NT2/D1 (cell line): ENCODE results near the gene HGFAC.

Source experiments
- YY1 ChIP-seq: IDR thresholded peaks from 2 replicates; pipeline ENCODE4 v1.6.1; 2011; ENCODE audit not compliant: insufficient read length, insufficient read depth
- ZNF274 ChIP-seq: IDR thresholded peaks from 2 replicates; pipeline ENCODE4 v1.6.1; 2011; ENCODE audit warnings: mild to moderate bottlenecking, low read depth, low read length

DNA sequence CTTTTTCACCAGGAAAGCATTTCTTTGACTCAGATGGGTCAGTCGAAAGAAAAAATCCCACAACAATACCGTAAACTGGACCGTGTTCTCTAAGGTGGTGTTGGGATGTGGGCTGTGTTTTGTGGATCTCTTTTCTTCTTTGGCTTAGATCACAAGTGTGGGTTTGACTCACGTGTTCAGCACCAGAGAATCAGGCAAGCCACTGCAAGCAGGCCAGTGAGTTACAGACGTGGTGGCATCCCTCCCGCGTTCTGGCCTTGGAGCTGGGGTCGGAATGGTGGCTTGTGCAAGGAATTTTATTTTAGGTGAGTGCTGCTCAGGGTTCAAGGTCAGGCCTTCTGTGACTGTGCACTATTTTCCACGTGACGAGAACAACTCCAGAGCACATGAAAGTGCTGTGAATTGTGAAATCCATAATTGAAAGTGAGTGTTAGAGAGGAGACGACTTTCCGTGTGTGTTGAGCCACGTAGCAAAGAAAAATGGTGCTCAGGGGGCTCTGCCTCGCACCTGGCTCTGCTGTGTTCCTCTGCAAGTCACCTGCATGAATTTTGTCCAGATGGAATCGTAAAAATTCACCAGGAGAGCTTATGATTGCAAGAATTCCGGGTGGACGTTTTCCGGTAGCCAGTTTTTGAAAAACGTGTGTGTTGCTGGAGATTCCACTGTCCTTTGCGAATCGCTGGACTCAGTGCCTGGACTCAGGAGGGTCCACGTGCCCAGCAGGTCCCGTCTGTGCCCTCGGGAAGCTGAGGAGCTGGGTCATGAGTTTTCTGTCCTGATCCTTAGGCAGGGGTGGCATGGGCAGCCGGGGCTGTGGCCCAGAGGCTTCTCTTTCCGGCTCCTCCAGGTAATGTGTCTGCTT, 33.6 kb upstream of the HGFAC start:
- TF ChIP-seq ZNF274: no peak
- no peak for TF ChIP-seq YY1
